H1 (cell line): ENCODE data around the gene SPOP. TPM values are rescaled to one million over a fixed set of nuclear protein-coding genes. Genes with fewer than 3 reads are reported as not detected.

ENCODE experiments used
- CTCF ChIA-PET: fragments of 300-600 bp; sonication (Branson Sonifier 250); formaldehyde crosslinking; loops from one replicate; lab custom pipeline; 2021; ENCODE audit not compliant: partially characterized antibody; lab: Charles Lee
- POLR2A ChIA-PET: fragments of 300-600 bp; sonication (Branson Sonifier 250); formaldehyde crosslinking; loops from one replicate; lab custom pipeline; 2021; ENCODE audit warnings: inconsistent platforms; ENCODE audit not compliant: partially characterized antibody; lab: Charles Lee
- DNase-seq, 2 experiments: peaks; one replicate each; pipeline versions ENCODE4 v3.0.0 to v3.0.0-alpha.2; 2010 to 2022; ENCODE audit warnings: low spot score in 2 of 2, low read depth in 1 of 2, mixed read lengths in 1 of 2
- FAIRE-seq: peaks from 2 replicates; lab custom pipeline; 2011; peaks lifted over from hg19 to GRCh38; lab: Jason Lieb, UNC
- H2AFZ ChIP-seq: 2 replicates; pipeline ENCODE4 v1.8.1; 2012; ENCODE audit warnings: low read length, inconsistent platforms
- H2AK5ac ChIP-seq: 2 replicates; pipeline ENCODE4 v1.6.1; 2013; ENCODE audit warnings: low read depth, low read length
- H2BK120ac ChIP-seq: replicated peaks from 2 replicates; pipeline ENCODE3; 2013; ENCODE audit warnings: low read depth, low read length, inconsistent platforms
- H2BK12ac ChIP-seq: 2 replicates; pipeline ENCODE4 v1.6.1; 2013; ENCODE audit warnings: low read depth, low read length
- H2BK15ac ChIP-seq: 2 replicates; pipeline ENCODE4 v1.6.1; 2013; ENCODE audit warnings: low read length
- H2BK20ac ChIP-seq: 2 replicates; pipeline ENCODE4 v1.6.1; 2013; ENCODE audit warnings: low read length
- H2BK5ac ChIP-seq: 2 replicates; pipeline ENCODE4 v1.6.1; 2013; ENCODE audit warnings: low read depth, low read length
- H3K14ac ChIP-seq: 2 replicates; pipeline ENCODE4 v1.6.1; 2013; ENCODE audit warnings: inconsistent platforms; ENCODE audit not compliant: insufficient read length
- H3K18ac ChIP-seq: 2 replicates; pipeline ENCODE4 v1.6.1; 2013; ENCODE audit warnings: low read length; ENCODE audit errors: extremely low read depth
- H3K23ac ChIP-seq: 2 replicates; pipeline ENCODE4 v1.6.1; 2013; ENCODE audit warnings: inconsistent platforms; ENCODE audit not compliant: insufficient read length
- H3K23me2 ChIP-seq: 2 replicates; pipeline ENCODE4 v1.6.1; 2013; ENCODE audit warnings: low read depth, low read length
- H3K27ac ChIP-seq: 2 replicates; pipeline ENCODE4 v1.6.1; 2011; ENCODE audit warnings: low read depth, low read length, inconsistent platforms
- H3K27me3 ChIP-seq, 4 experiments: replicated peaks in 1 of 4; 1 replicate in 1 of 4; 2 replicates in 3 of 4; pipeline versions ENCODE4 v1.6.1 to v1.8.1; 2011 to 2013; ENCODE audit warnings: low read length in 3 of 4, mild to moderate bottlenecking in 3 of 4, inconsistent platforms in 2 of 4, mixed read lengths in 2 of 4, moderate library complexity in 1 of 4; ENCODE audit not compliant: control insufficient read depth in 3 of 4, insufficient read depth in 3 of 4; ENCODE audit errors: extremely low read depth in 1 of 4
- H3K36me3 ChIP-seq, 4 experiments: 2 replicates each; pipeline versions ENCODE4 v1.6.1 to v1.8.1; 2011 to 2013; ENCODE audit warnings: mild to moderate bottlenecking in 4 of 4, low read length in 3 of 4, moderate library complexity in 2 of 4, control low read depth in 1 of 4, inconsistent platforms in 1 of 4; ENCODE audit not compliant: insufficient read depth in 4 of 4, control insufficient read depth in 2 of 4
- H3K4ac ChIP-seq: replicated peaks from 2 replicates; pipeline ENCODE3; 2013; ENCODE audit warnings: low read length, low read depth, mixed read lengths, inconsistent platforms; ENCODE audit not compliant: insufficient read length
- H3K4me1 ChIP-seq, 4 experiments: replicated peaks in 1 of 4; 1 replicate in 1 of 4; 2 replicates in 3 of 4; pipeline versions ENCODE4 v1.6.1 to v1.8.1; 2011 to 2013; ENCODE audit warnings: low read length in 3 of 4, inconsistent platforms in 2 of 4, mixed read lengths in 1 of 4; ENCODE audit not compliant: insufficient read depth in 4 of 4, control insufficient read depth in 3 of 4
- H3K4me2 ChIP-seq, 2 experiments: 2 replicates each; pipeline versions ENCODE4 v1.6.1 to v1.8.1; 2011 to 2013; ENCODE audit warnings: low read depth in 2 of 2, low read length in 2 of 2, control low read depth in 1 of 2, inconsistent platforms in 1 of 2, mild to moderate bottlenecking in 1 of 2; ENCODE audit not compliant: insufficient read depth in 1 of 2
- H3K4me3 ChIP-seq, 4 experiments: fragments of 200-600, 300-600 bp in 1 of 4; sonication (generic), shearing (Covaris generic), sonication (Bioruptor Twin) in 1 of 4; 2 replicates each; pipeline versions ENCODE4 v1.5.1 to v1.8.1; 2011 to 2016; ENCODE audit warnings: low read length in 4 of 4, low read depth in 3 of 4, control low read depth in 2 of 4, inconsistent platforms in 2 of 4, mild to moderate bottlenecking in 2 of 4, mixed read lengths in 1 of 4, moderate library complexity in 1 of 4; ENCODE audit not compliant: insufficient read depth in 2 of 4; ENCODE audit errors: extremely low read depth in 1 of 4
- H3K56ac ChIP-seq: replicated peaks from 2 replicates; pipeline ENCODE3; 2013; ENCODE audit warnings: low read depth, mild to moderate bottlenecking, mixed read lengths, low read length, inconsistent platforms; ENCODE audit not compliant: insufficient read length
- H3K79me1 ChIP-seq: 2 replicates; pipeline ENCODE4 v1.6.1; 2013; ENCODE audit warnings: low read depth, low read length, control low read depth
- H3K79me2 ChIP-seq, 2 experiments: 2 replicates each; pipeline versions ENCODE4 v1.6.1 to v1.8.1; 2012 to 2013; ENCODE audit warnings: low read length in 2 of 2, mild to moderate bottlenecking in 2 of 2, inconsistent platforms in 1 of 2; ENCODE audit not compliant: insufficient read depth in 2 of 2, control insufficient read depth in 1 of 2
- H3K9ac ChIP-seq, 4 experiments: replicated peaks in 1 of 4; 1 replicate in 1 of 4; 2 replicates in 3 of 4; pipeline versions ENCODE4 v1.6.1 to v1.8.1; 2011 to 2013; ENCODE audit warnings: low read depth in 3 of 4, low read length in 3 of 4, control low read depth in 2 of 4, mild to moderate bottlenecking in 2 of 4, moderate library complexity in 2 of 4, inconsistent platforms in 1 of 4; ENCODE audit errors: extremely low read depth in 1 of 4
- H3K9me3 ChIP-seq, 2 experiments: 2 replicates each; pipeline versions ENCODE4 v1.6.1 to v1.8.1; 2012 to 2013; ENCODE audit warnings: mild to moderate bottlenecking in 2 of 2, moderate library complexity in 2 of 2, control low read depth in 1 of 2, inconsistent platforms in 1 of 2, low read depth in 1 of 2, low read length in 1 of 2, mixed read lengths in 1 of 2; ENCODE audit not compliant: insufficient read depth in 2 of 2
- H4K20me1 ChIP-seq, 2 experiments: replicated peaks in 1 of 2; 2 replicates each; pipeline versions ENCODE3 to v1.8.1; 2011 to 2013; ENCODE audit warnings: inconsistent platforms in 2 of 2, low read length in 2 of 2, mild to moderate bottlenecking in 1 of 2; ENCODE audit not compliant: insufficient read depth in 2 of 2, control insufficient read depth in 1 of 2
- H4K5ac ChIP-seq: 2 replicates; pipeline ENCODE4 v1.6.1; 2013; ENCODE audit warnings: low read length, low read depth, mixed read lengths, inconsistent platforms; ENCODE audit not compliant: insufficient read length
- H4K8ac ChIP-seq: 2 replicates; pipeline ENCODE4 v1.8.0; 2013; ENCODE audit warnings: mild to moderate bottlenecking, moderate library complexity, low read length, inconsistent platforms; ENCODE audit not compliant: insufficient read depth; ENCODE audit errors: extremely low read depth
- H4K91ac ChIP-seq: replicated peaks from 2 replicates; pipeline ENCODE3; 2013; ENCODE audit warnings: low read length, mixed read lengths, inconsistent platforms; ENCODE audit not compliant: insufficient read length
- ASH2L ChIP-seq: fragments of 200-600, 300-600 bp; sonication (generic); IDR thresholded peaks from one replicate; pipeline ENCODE4 v1.7.1; 2017; ENCODE audit warnings: low read length
- BCL11A ChIP-seq, 2 experiments: IDR thresholded peaks; one replicate each; pipeline ENCODE4 v1.6.1; 2011; ENCODE audit warnings: low read depth in 2 of 2, low read length in 2 of 2, mild to moderate bottlenecking in 2 of 2
- CHD2 ChIP-seq: IDR thresholded peaks from 2 replicates; pipeline ENCODE4 v1.6.1; 2012; ENCODE audit warnings: low read length, improper control_type of control experiment
- HDAC6 ChIP-seq: IDR thresholded peaks from one replicate; pipeline ENCODE4 v1.7.1; 2012; ENCODE audit warnings: low read depth, mild to moderate bottlenecking, inconsistent platforms, low read length, moderate library complexity
- POLR2AphosphoS5 ChIP-seq: IDR thresholded peaks from 2 replicates; pipeline ENCODE4 v1.6.1; 2011; ENCODE audit warnings: low read depth, low read length
- POU5F1 ChIP-seq: IDR thresholded peaks from 2 replicates; pipeline ENCODE4 v1.6.1; 2011; ENCODE audit warnings: low read depth, mild to moderate bottlenecking, low read length, moderate library complexity
- SP1 ChIP-seq: IDR thresholded peaks from 2 replicates; pipeline ENCODE4 v1.6.1; 2011; ENCODE audit warnings: low read depth, low read length
- SRF ChIP-seq: IDR thresholded peaks from 2 replicates; pipeline ENCODE4 v1.6.1; 2011; ENCODE audit warnings: mild to moderate bottlenecking, low read depth, low read length, moderate library complexity
- TAF7 ChIP-seq: optimal IDR thresholded peaks from 2 replicates; pipeline ENCODE3; 2011; ENCODE audit warnings: low read depth, mild to moderate bottlenecking, inconsistent platforms, low read length, moderate library complexity, borderline replicate concordance
- TEAD4 ChIP-seq: IDR thresholded peaks from 2 replicates; pipeline ENCODE4 v1.6.1; 2012; ENCODE audit warnings: low read depth, low read length, inconsistent platforms, mixed read lengths
- YY1 ChIP-seq: IDR thresholded peaks from 2 replicates; pipeline ENCODE4 v1.6.1; 2011; ENCODE audit warnings: low read depth, mild to moderate bottlenecking, low read length
- WGBS, 2 experiments: shearing (Covaris generic) in 1 of 2; methylation state at CpG; one replicate each; pipeline versions ENCODE4 v1.1.6 to v1.1.7; 2013 to 2015; ENCODE audit warnings: low lambda C conversion rate in 2 of 2, mixed read lengths in 2 of 2, inconsistent platforms in 1 of 2, low coverage in 1 of 2, missing lambda C conversion rate in 1 of 2; ENCODE audit not compliant: insufficient replicate concordance in 2 of 2, insufficient coverage in 1 of 2, insufficient read length in 1 of 2; ENCODE audit errors: extremely low coverage in 1 of 2, missing lambda C conversion rate in 1 of 2; 5-methylcytosine and 5-hydroxymethylcytosine counted together
- polyA plus RNA-seq, 7 experiments: library from polyadenylated mRNA; depleted of rRNA in 3 of 7; stranded (reverse) in 5 of 7; unstranded in 2 of 7; fragments of >200 nt in 5 of 7; fragments of 200-250 nt in 2 of 7; gene quantifications; 1 replicate in 5 of 7; 2 replicates in 1 of 7; 4 replicates in 1 of 7; pipeline versions ENCODE4 v1.2.1 to v1.2.3, GENCODE V29; 2011 to 2013; ENCODE audit warnings: missing spikeins in 2 of 7, mixed read lengths in 2 of 7
- total RNA-seq: library from RNA; stranded (reverse); fragmentation: NEBNext Ultra II Directional; extraction: Animal tissue kit (Norgen Biotek cat#: 25700); gene quantifications from 2 replicates; pipeline ENCODE4 v1.2.1, GENCODE V29; 2021
- TF ChIP-seq, protein P1 (sequence below), 3 experiments: IDR thresholded peaks; 1 replicate in 2 of 3; 2 replicates in 1 of 3; pipeline versions ENCODE4 v1.5.1 to v1.6.1; 2011; ENCODE audit warnings: low read length in 3 of 3, mild to moderate bottlenecking in 3 of 3, inconsistent platforms in 2 of 3, low read depth in 1 of 3, moderate library complexity in 1 of 3; ENCODE audit not compliant: insufficient read depth in 1 of 3; ENCODE audit errors: control extremely low read depth in 1 of 3

The SPOP gene
- total and polyA plus RNA-seq, 2 of the 8 experiments (the other 6 are each of a cell fraction or from before 2014, with no cell fraction given), result 13.3 to 25.6 TPM

DNA sequence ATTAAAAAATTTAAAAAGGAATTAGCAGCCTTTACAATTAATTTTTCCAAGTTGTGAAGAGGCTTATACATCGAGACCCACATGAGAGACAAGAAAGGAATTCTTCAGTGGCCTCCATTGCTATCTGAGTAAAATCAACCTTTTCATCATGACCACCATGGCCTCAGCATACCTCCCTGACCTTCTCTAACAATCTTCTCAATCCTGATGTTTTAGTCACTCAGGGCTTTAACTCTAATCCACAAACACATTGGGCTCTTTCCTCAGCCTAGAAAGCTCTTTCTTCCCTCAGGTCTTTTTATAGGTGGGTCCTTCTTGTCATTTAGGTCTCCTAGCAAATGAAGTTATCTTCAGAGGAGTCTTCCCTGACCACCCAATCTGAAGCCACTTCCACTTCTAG lies 46.4 kb downstream of the SPOP start:
- H2BK5ac ChIP-seq, result no peak overlapping the region
- no peak overlapping the region for H4K5ac ChIP-seq
- H3K79me1 ChIP-seq, result no peaks in the 10 kb centered on the region; the same call in 1 of the 2 replicates
- no peak overlapping the region for H2BK15ac ChIP-seq
- no peaks in the 10 kb centered on the region for H3K27me3 ChIP-seq
- DNase-seq, result no peak
- 0 out of 4 replicates have a peak, but pooled peaks cover 0 to 13% of the 10 kb centered on the region in 2 experiments for H3K79me2 ChIP-seq
- H2BK120ac ChIP-seq, result no peak overlapping the region
- 90% methylated on average over 1 of the region's 1 CpG; no CpG with 5 or more reads in 1 of the 2 experiments for whole genome bisulfite sequencing, 2 experiments
- H3K4me3 ChIP-seq, result no peak overlapping the region
- peaks cover 0 to 5% (median 3%) of the 10 kb centered on the region in 4 experiments; a peak in 3 of 7 replicates for H3K4me1 ChIP-seq
- H3K18ac ChIP-seq, result no peak overlapping the region
- H3K56ac ChIP-seq, result no peak overlapping the region
- FAIRE-seq, result no peak
- H4K20me1 ChIP-seq, result peaks cover 0 to 3% of the 10 kb centered on the region in 2 experiments
- no peak overlapping the region for H2AK5ac ChIP-seq
- CTCF ChIA-PET, result interaction anchor here (0.5 to 1.2 kb wide), 5 partner anchors 13 to 32 kb away, joined by 3 to 4 read pairs (median 4); no protein-coding TSS in a partner anchor
- no peaks in the 10 kb centered on the region for H3K9me3 ChIP-seq
- H2BK12ac ChIP-seq, result no peak overlapping the region
- no peak overlapping the region for H3K14ac ChIP-seq
- no peak overlapping the region for H3K4ac ChIP-seq
- TF ChIP-seq SP1 (no peak), TEAD4 (no peak), BCL11A (IDR thresholded peaks at IDR 0.05; ENCODE audit: low read depth in 2 of 2, low read length in 2 of 2) (no peak), POU5F1 (no peak), POLR2AphosphoS5 (no peak), HDAC6 (no peak), TAF7 (no peak), CHD2 (no peak), YY1 (no peak), ASH2L (no peak), SRF (no peak)
- TF ChIP-seq, protein P1, sequence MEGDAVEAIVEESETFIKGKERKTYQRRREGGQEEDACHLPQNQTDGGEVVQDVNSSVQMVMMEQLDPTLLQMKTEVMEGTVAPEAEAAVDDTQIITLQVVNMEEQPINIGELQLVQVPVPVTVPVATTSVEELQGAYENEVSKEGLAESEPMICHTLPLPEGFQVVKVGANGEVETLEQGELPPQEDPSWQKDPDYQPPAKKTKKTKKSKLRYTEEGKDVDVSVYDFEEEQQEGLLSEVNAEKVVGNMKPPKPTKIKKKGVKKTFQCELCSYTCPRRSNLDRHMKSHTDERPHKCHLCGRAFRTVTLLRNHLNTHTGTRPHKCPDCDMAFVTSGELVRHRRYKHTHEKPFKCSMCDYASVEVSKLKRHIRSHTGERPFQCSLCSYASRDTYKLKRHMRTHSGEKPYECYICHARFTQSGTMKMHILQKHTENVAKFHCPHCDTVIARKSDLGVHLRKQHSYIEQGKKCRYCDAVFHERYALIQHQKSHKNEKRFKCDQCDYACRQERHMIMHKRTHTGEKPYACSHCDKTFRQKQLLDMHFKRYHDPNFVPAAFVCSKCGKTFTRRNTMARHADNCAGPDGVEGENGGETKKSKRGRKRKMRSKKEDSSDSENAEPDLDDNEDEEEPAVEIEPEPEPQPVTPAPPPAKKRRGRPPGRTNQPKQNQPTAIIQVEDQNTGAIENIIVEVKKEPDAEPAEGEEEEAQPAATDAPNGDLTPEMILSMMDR (IDR thresholded peaks at IDR 0.05; ENCODE audit: control extremely low read depth in 1 of 3, insufficient read depth in 1 of 3, low read depth in 1 of 3, low read length in 3 of 3), result no peak
- H4K91ac ChIP-seq, result no peak overlapping the region
- H3K27ac ChIP-seq, result no peak overlapping the region
- no peak overlapping the region for H3K4me2 ChIP-seq
- no peak overlapping the region for H2BK20ac ChIP-seq
- no peaks in the 10 kb centered on the region for H3K36me3 ChIP-seq
- H3K23ac ChIP-seq, result no peak overlapping the region
- H3K9ac ChIP-seq, result no peak overlapping the region
- H3K23me2 ChIP-seq, result no peaks in the 10 kb centered on the region
- H2AFZ ChIP-seq, result no peak overlapping the region
- H4K8ac ChIP-seq, result no peak overlapping the region
- POLR2A ChIA-PET, result interaction anchor here (0.6 kb wide), 1 partner anchor 43 kb away, joined by 3 read pairs; no protein-coding TSS in a partner anchor
